DOHH2 (cell line): ENCODE measurements around the gene POT1.

Experiments
- H3F3A ChIP-seq: fragments of 200-600 bp; sonication (generic), shearing (Covaris generic); 2 replicates; pipeline ENCODE4 v1.6.0; 2016; ENCODE audit warnings: antibody characterized with exemption, mild to moderate bottlenecking; ENCODE audit not compliant: control insufficient read depth, insufficient read depth
- H3K27ac ChIP-seq: fragments of 200-600 bp; sonication (generic); 2 replicates; pipeline ENCODE4 v1.5.1; 2014; ENCODE audit warnings: low read depth, mild to moderate bottlenecking, low read length, moderate library complexity
- H3K27me3 ChIP-seq: fragments of 200-600 bp; sonication (generic); 2 replicates; pipeline ENCODE4 v1.6.1; 2014; ENCODE audit warnings: mild to moderate bottlenecking, low read length, mixed read lengths; ENCODE audit not compliant: control insufficient read depth
- H3K36me3 ChIP-seq: fragments of 200-600 bp; sonication (generic); 2 replicates; pipeline ENCODE4 v1.6.1; 2014; ENCODE audit warnings: mild to moderate bottlenecking, low read length, moderate library complexity, mixed read lengths; ENCODE audit not compliant: control insufficient read depth
- H3K4me1 ChIP-seq: fragments of 200-600 bp; sonication (generic); 2 replicates; pipeline ENCODE4 v1.6.1; 2014; ENCODE audit warnings: mild to moderate bottlenecking, low read length, mixed read lengths; ENCODE audit not compliant: control insufficient read depth
- H3K4me2 ChIP-seq: fragments of 200-600 bp; sonication (generic); 2 replicates; pipeline ENCODE4 v1.6.0; 2014; ENCODE audit warnings: mild to moderate bottlenecking, low read length, moderate library complexity
- H3K4me3 ChIP-seq: fragments of 200-600 bp; sonication (generic); 2 replicates; pipeline ENCODE4 v1.5.1; 2014; ENCODE audit warnings: mild to moderate bottlenecking, low read length, mixed read lengths
- H3K79me2 ChIP-seq: fragments of 200-600 bp; sonication (generic); 2 replicates; pipeline ENCODE4 v1.6.1; 2014; ENCODE audit warnings: mild to moderate bottlenecking, low read length, mixed read lengths; ENCODE audit not compliant: control insufficient read depth
- H3K9me2 ChIP-seq: fragments of 200-600 bp; sonication (generic); replicated peaks from 2 replicates; pipeline ENCODE4 v1.6.1; 2014; ENCODE audit warnings: mild to moderate bottlenecking, low read length, mixed read lengths; ENCODE audit not compliant: control insufficient read depth
- H3K9me3 ChIP-seq: fragments of 200-600 bp; sonication (generic); 2 replicates; pipeline ENCODE4 v1.6.1; 2014; ENCODE audit warnings: antibody characterized with exemption, low read length, mixed read lengths; ENCODE audit not compliant: control insufficient read depth, insufficient read depth
- H4K20me1 ChIP-seq: fragments of 200-600 bp; sonication (generic); 2 replicates; pipeline ENCODE4 v1.6.0; 2014; ENCODE audit warnings: low read depth, mild to moderate bottlenecking, antibody characterized with exemption, low read length, moderate library complexity; ENCODE audit not compliant: control insufficient read depth, insufficient read depth
- EZH2phosphoT487 ChIP-seq: fragments of 200-600 bp; sonication (generic); IDR thresholded peaks from 2 replicates; pipeline ENCODE4 v1.6.1; 2017; ENCODE audit warnings: borderline replicate concordance, mild to moderate bottlenecking, antibody characterized with exemption, low read length, moderate library complexity, mixed read lengths
- TF ChIP-seq, protein P1 (sequence below): fragments of 200-600 bp; sonication (generic); IDR thresholded peaks from one replicate; pipeline ENCODE4 v1.5.1; 2014; ENCODE audit warnings: antibody characterized with exemption, mild to moderate bottlenecking, low read depth, low read length; ENCODE audit not compliant: poor library complexity, severe bottlenecking

Gene POT1

DNA sequence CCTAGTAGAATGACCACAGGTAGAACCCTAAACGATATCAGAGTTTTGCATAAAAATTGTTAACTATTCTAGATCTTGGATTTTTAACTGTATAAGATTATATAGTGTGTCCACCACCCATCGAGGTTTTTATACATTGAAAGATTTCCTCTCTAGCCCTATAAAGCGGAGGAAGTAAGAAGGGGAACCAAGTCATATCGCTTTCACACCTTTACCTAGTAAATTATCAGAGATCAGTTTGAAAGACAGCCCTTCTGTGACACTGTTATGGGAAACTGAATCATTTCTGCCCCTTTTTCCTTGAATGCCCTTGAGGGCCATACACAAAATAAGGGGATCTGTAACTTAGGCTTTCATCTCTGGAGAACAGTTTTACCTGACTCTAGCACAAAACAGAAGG is 155.7 kb downstream of the POT1 start:
- TF ChIP-seq, protein P1, sequence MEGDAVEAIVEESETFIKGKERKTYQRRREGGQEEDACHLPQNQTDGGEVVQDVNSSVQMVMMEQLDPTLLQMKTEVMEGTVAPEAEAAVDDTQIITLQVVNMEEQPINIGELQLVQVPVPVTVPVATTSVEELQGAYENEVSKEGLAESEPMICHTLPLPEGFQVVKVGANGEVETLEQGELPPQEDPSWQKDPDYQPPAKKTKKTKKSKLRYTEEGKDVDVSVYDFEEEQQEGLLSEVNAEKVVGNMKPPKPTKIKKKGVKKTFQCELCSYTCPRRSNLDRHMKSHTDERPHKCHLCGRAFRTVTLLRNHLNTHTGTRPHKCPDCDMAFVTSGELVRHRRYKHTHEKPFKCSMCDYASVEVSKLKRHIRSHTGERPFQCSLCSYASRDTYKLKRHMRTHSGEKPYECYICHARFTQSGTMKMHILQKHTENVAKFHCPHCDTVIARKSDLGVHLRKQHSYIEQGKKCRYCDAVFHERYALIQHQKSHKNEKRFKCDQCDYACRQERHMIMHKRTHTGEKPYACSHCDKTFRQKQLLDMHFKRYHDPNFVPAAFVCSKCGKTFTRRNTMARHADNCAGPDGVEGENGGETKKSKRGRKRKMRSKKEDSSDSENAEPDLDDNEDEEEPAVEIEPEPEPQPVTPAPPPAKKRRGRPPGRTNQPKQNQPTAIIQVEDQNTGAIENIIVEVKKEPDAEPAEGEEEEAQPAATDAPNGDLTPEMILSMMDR, result no peak
- no peak for TF ChIP-seq EZH2phosphoT487
- Histone ChIP-seq H3K9me3 (no peaks in the 10 kb centered on the region), H3K4me2 (no peak overlapping the region), H4K20me1 (no peaks in the 10 kb centered on the region), H3K27me3 (no peaks in the 10 kb centered on the region), H3K4me1 (no peaks in the 10 kb centered on the region), H3K4me3 (no peak overlapping the region), H3K79me2 (no peaks in the 10 kb centered on the region), H3K36me3 (no peaks in the 10 kb centered on the region), H3K27ac (no peak overlapping the region), H3F3A (no peaks in the 10 kb centered on the region), H3K9me2 (no peaks in the 10 kb centered on the region)

DNA sequence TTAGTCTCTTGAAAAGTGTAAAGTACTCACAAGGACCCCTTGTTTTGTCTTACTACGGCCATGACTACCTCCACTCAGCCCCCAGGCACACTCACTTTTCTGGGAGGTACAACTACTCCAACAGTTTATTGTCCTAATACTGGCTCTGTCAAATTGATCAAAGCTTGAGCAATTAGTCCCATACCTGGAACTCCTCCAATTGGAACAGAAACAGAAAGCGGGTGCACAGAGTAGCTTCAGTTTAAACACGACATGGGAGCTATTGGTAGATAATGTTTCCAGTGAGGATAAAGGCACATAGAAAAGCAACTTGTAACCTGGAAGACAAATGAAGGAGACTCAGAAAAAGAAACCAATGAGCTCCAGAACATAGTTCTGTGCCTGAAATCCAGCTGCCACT is 156.3 kb downstream of the POT1 start:
- H3K4me3 ChIP-seq, result no peak overlapping the region
- TF ChIP-seq EZH2phosphoT487, result no peak
- TF ChIP-seq, protein P1, result no peak
- no peaks in the 10 kb centered on the region for H3K9me2 ChIP-seq
- H3K4me1 ChIP-seq, result no peaks in the 10 kb centered on the region
- no peaks in the 10 kb centered on the region for H3F3A ChIP-seq
- H3K36me3 ChIP-seq, result no peaks in the 10 kb centered on the region
- no peak overlapping the region for H3K4me2 ChIP-seq
- H3K27ac ChIP-seq, result no peak overlapping the region
- no peaks in the 10 kb centered on the region for H3K79me2 ChIP-seq
- H3K9me3 ChIP-seq, result no peaks in the 10 kb centered on the region
- H3K27me3 ChIP-seq, result no peaks in the 10 kb centered on the region
- no peaks in the 10 kb centered on the region for H4K20me1 ChIP-seq
